HG03060 (cell line): ENCODE results near the gene ELP1.
"Not testable (repeated sequence)": the region's sequence is repeated elsewhere in the genome, so short reads cannot be mapped to it uniquely, and the experiment has no call there.

Experiments used
- ATAC-seq: cut with Tn5 transposase; IDR thresholded peaks from one replicate; pipeline ENCODE4 v1.9.1; 2021; ENCODE audit warnings: low read depth, moderate number of reproducible peaks; ENCODE audit not compliant: unreplicated experiment

ELP1 gene, protein sequence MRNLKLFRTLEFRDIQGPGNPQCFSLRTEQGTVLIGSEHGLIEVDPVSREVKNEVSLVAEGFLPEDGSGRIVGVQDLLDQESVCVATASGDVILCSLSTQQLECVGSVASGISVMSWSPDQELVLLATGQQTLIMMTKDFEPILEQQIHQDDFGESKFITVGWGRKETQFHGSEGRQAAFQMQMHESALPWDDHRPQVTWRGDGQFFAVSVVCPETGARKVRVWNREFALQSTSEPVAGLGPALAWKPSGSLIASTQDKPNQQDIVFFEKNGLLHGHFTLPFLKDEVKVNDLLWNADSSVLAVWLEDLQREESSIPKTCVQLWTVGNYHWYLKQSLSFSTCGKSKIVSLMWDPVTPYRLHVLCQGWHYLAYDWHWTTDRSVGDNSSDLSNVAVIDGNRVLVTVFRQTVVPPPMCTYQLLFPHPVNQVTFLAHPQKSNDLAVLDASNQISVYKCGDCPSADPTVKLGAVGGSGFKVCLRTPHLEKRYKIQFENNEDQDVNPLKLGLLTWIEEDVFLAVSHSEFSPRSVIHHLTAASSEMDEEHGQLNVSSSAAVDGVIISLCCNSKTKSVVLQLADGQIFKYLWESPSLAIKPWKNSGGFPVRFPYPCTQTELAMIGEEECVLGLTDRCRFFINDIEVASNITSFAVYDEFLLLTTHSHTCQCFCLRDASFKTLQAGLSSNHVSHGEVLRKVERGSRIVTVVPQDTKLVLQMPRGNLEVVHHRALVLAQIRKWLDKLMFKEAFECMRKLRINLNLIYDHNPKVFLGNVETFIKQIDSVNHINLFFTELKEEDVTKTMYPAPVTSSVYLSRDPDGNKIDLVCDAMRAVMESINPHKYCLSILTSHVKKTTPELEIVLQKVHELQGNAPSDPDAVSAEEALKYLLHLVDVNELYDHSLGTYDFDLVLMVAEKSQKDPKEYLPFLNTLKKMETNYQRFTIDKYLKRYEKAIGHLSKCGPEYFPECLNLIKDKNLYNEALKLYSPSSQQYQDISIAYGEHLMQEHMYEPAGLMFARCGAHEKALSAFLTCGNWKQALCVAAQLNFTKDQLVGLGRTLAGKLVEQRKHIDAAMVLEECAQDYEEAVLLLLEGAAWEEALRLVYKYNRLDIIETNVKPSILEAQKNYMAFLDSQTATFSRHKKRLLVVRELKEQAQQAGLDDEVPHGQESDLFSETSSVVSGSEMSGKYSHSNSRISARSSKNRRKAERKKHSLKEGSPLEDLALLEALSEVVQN (N-terminal part only)

GRCh38 chr9:108933718-108934322, at the start of gene ELP1:
Gene ELP1 (minus strand): TSS chr9:108934124. CDS start chr9:108931146, 2,978 bp downstream.
- ATAC-seq, result peak; percentile 61

DNA sequence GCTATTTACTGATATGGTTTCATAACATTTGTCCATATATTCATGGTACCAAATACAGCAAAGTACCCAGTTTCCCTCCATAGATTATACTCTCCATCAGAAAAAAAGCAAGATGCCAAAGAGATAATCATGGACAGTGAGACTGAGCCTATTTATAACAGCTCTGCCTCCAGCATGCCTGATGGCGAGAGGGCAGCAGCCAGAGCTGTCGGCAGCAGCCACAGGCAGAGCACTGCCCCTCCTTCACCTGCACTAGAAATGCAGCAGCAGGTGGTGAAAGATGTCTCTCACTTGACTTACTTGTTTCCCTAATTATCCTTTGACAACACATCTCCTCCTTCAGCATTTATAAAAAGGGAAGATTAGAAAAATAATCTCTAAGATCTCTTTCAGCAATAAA, 47.0 kb upstream of the ELP1 start:
- ATAC-seq, result no peak

GRCh38 chr9:108978205-108978604, 44.3 kb upstream of the ELP1 start:
- ATAC-seq, result no peak

DNA sequence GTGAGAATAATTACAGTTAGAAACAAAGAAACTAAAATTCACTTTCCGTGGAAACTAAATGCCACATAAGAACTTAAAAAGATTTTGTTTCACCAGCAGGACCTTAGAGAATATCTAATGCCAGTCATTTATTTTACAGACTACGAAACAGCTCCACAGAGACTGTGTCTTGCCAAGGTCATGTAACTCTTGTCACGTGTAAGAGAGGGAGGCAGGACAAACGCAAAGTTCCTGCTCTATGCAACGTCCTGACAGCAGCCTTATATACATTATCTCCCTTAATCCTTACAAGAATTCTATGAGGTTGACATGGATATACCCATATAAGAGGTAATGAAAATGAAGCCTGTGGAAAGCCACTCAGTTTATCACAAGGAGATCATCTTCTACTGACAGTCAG, 40.0 kb upstream of the ELP1 start:
- ATAC-seq, result no peak

DNA sequence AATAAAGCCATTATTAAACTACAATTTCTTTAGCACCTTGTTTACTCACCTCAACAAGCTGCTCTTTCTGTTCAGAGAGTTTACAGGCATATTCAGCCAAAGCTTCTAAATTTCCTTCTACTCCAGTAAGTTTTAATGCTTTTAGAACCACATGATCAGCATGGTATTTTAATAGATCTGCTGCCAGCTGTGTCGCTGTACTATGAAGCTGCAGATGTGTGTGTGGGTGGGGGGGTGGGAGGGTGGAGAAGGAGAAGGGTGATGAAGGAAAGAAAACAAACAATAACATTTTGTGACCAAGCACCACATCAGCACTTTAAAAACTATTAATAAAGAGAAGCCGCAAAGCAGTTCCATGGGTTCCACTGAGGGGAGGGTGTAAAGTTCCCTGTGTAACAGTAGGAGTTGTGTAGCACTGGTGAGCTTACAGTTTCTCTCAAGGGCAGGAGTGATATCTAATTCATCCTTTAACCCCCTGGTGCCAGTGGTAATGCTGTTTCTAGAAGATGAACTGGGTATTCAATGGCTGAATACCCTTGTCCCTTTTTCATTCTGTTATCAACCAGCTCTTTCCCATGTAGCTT, 38.8 kb upstream of the ELP1 start:
- no peak for ATAC-seq

- no peak for ATAC-seq
Measured at GRCh38 chr9:108972186-108972585, 38.3 kb upstream of the ELP1 start.

DNA sequence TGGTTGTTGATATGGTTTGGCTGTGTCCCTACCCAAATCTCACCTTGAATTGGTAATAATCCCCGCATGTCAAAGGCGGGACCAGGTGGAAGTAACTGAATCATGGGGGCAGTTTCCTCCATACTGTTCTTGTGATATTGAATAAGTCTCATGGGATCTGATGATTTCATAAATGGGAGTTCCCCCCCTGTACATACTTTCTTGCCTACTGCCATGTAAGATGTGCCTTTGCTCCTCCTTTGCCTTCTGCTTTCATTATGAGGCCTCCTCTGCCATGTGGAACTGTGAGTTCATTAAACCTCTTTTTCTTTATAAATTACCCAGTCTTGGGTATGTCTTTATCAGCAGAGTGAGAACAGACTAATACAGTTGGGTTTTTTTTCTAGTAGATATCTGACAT, 37.5 kb upstream of the ELP1 start:
- not testable (repeated sequence) for ATAC-seq

DNA sequence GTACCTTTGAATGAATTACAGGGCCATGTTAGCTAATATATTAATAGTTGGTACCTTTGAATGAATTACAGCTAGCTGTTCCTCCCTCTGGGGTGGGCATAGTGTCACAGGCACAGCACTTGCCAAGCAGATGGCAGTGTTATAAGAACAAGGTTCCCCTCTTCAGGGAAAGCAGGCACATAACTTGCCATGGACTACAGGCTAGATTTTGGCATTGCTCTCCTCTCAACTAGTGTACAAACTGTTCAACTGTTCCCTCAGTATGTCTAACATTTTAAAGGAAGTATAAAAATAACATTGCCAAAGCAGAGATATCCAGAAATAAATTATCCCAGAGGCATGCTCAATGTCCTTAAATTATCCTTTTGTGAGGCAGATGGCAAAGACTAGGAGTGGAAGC, 34.0 kb upstream of the ELP1 start:
- ATAC-seq, result no peak

DNA sequence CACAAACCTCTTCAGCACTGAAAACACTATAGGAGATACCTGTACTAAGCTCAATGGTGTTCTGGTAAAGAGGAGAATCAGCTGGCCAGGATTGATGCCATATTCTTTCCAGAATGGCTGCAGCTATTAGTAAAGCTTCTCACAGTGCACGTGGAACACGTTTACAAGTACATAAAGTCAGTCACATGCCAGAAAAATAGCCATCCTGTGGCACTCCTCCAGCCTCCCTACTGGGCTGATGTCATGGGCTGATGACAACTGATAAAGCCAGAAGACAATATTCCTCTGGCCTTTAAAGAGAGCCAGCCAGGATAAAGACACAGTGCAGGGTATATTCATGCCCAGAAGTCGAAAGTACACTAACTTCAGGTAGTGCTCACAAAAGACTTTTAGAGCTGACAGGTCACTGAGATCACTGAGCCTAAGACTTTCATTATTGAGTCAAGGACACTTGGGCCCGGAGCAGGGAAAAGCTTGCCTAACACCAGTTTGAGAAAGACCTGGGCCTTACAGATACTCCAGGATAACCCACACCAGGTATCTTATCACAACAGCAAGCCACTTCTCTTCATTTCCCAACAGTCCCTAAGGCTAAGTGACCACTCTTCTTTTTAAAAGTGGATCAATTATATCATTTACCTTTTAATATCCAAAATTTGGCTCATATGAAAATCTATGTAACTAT, 29.7 kb upstream of the ELP1 start:
- no peak for ATAC-seq

DNA sequence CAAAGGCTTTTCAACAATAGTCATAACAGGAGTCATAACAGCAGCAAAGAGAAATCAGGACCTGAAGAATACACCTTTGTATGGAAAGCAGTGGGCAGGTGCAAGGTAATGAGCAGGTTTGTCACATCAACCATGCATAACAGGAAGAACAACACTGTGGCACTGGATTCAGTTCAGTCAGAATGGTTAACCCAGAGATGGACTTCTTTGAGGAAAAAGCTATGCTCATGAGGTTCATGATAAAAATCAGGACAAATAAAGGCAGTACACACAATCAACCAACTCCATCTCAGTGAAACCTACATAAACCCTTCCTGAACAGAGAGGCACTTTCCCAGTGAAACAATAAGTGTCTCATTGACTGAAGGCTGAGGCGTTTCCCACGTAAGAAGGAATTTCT, 27.2 kb upstream of the ELP1 start:
- no peak for ATAC-seq

- no peak for ATAC-seq
Measured at GRCh38 chr9:108960331-108960730, 26.4 kb upstream of the ELP1 start.

DNA sequence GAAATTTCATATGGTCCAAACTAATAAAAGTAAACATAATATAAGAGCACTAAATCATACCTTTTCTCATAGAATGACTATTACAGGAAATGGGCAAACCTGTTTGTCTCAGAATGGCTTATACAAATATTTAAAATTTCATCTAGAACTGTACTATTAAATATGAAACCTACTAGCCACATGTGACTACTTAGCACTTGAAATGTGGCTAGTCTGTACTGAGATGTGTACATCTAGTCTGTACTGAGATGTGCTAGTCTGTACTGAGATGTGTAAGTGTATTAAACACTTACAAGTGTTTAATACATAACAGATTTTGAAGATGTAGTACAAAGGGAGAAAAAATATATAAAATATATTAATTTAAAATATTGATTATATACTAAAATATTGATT, 22.7 kb upstream of the ELP1 start:
- no peak for ATAC-seq

GRCh38 chr9:108956022-108956630, 22.2 kb upstream of the ELP1 start:
- no peak for ATAC-seq

DNA sequence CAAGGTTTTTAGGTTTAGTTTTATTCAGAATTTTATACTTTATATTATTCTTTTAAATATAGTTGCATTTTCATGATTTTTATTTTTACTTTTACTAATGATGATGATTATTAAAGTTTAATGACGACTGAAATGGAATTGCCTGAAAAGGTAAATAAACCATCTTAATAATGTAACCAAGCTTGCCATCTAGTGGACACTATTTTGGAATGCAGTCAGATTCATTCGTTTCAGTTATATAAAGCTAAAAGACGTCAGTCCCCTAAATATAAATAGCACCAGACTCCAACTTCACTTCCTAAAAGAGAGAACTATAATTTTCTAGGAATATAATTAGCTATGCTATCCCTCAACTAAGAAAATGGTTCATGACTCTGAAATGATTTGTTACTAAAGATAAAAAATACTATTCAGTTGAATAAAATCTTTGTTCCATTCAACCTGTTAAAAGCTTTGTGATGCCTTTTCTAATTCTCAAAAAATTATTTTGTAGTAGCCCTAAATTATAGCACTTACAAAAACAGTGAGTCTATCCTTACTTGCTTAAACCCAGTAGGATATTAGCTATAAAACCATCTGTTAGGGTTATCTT, 20.2 kb upstream of the ELP1 start:
- ATAC-seq, result no peak

GRCh38 chr9:108951578-108951977, 17.7 kb upstream of the ELP1 start:
- ATAC-seq, result no peak

DNA sequence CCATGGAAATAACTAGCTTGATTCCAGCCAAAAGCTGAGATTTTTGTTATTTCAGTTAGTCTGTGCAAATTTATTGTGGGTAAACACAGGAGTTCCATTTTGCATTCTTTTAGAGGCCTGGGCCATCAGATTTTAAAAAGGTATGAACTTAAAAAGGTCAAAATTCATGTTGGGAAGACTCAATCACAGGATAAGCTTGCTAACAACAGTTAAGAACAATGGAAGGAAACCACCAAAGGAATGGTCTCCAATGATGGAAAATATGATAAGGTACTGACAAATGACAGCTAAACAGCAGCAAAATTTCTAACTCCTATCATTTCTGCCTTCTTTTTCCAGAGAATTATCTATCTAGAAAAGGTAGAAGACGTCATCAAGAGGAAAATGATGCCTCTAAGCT, 16.2 kb upstream of the ELP1 start:
- no peak for ATAC-seq

GRCh38 chr9:108939975-108940374, 6.1 kb upstream of the ELP1 start:
- ATAC-seq, result no peak

- ATAC-seq, result no peak
Measured at GRCh38 chr9:108937561-108938305, 3.8 kb upstream of the ELP1 start.
